VCaP (cell line): ENCODE measurements around the gene ZYX.
"Not testable (repeated sequence)": the region's sequence is repeated elsewhere in the genome, so short reads cannot be mapped to it uniquely, and the experiment has no call there.

Experiments used
- H3K27ac ChIP-seq: fragments of 450-650 bp; 2 replicates; pipeline ENCODE4 v1.5.1; 2017
- CTCF ChIP-seq: fragments of 450-650 bp; conservative IDR thresholded peaks from 2 replicates; pipeline ENCODE4 v1.5.1; 2017; ENCODE audit warnings: mild to moderate bottlenecking, moderate library complexity

Gene ZYX

GRCh38 chr7:143411976-143412708 lies 31.0 kb downstream of the ZYX start:
- no peak overlapping the region for H3K27ac ChIP-seq
- no peak for TF ChIP-seq CTCF

GRCh38 chr7:143413123-143413522 lies 32.0 kb downstream of the ZYX start:
- H3K27ac ChIP-seq = no peak overlapping the region
- TF ChIP-seq CTCF = no peak

GRCh38 chr7:143415209-143415608 lies 34.1 kb downstream of the ZYX start:
- H3K27ac ChIP-seq = not testable (repeated sequence)

- H3K27ac ChIP-seq = no peak overlapping the region
- TF ChIP-seq CTCF = no peak
These were observed 34.7 kb downstream of the ZYX start for GRCh38 chr7:143415742-143416397.

- no peak overlapping the region for H3K27ac ChIP-seq
- TF ChIP-seq CTCF = peak; percentile 89
These were observed 35.5 kb downstream of the ZYX start for GRCh38 chr7:143416565-143417149.

GRCh38 chr7:143417734-143418383 lies 36.7 kb downstream of the ZYX start:
- H3K27ac ChIP-seq = no peak overlapping the region
- no peak for TF ChIP-seq CTCF

- no peak for TF ChIP-seq CTCF
- H3K27ac ChIP-seq = peak overlapping the region; percentile 84
These were observed 37.7 kb downstream of the ZYX start for GRCh38 chr7:143418681-143419458.
